Esophagus muscularis mucosa (tissue), 4 donors: ENCODE measurements around the gene ANK3. TPM values are rescaled to one million over a fixed set of nuclear protein-coding genes. Genes with fewer than 3 reads are reported as not detected.

Experiments
- DNase-seq: peaks from one replicate; pipeline ENCODE4 v3.0.0-alpha.2; 2017; ENCODE audit errors: extremely low spot score
- H3K27ac ChIP-seq, 4 donors: fragments of 200-600 bp; sonication (generic); replicated peaks in 1 of 4; 1 replicate in 3 of 4; 2 replicates in 1 of 4; pipeline ENCODE4 v1.5.1; 2016 to 2019; ENCODE audit warnings: mild to moderate bottlenecking in 1 of 4
- H3K27me3 ChIP-seq, 4 donors: fragments of 200-600 bp; sonication (generic); one replicate each; pipeline versions ENCODE4 v1.5.1 to v1.6.0; 2016 to 2019
- H3K36me3 ChIP-seq, 4 donors: fragments of 200-600 bp; sonication (generic); one replicate each; pipeline ENCODE4 v1.5.1; 2016 to 2019
- H3K4me1 ChIP-seq, 4 donors: fragments of 200-600 bp; sonication (generic); one replicate each; pipeline ENCODE4 v1.5.1; 2016 to 2019
- H3K4me3 ChIP-seq, 4 donors: fragments of 200-600 bp; sonication (generic); 1 replicate in 2 of 4; 2 replicates in 2 of 4; pipeline ENCODE4 v1.5.1; 2016 to 2019; ENCODE audit warnings: mild to moderate bottlenecking in 4 of 4, moderate library complexity in 1 of 4
- H3K9me3 ChIP-seq, 4 donors: fragments of 200-600 bp; sonication (generic); 1 replicate in 3 of 4; 2 replicates in 1 of 4; pipeline ENCODE4 v1.5.1; 2016 to 2019
- CTCF ChIP-seq, 3 experiments: fragments of 200-600 bp in 2 of 3; fragments of 450-650 bp in 1 of 3; sonication (generic) in 2 of 3; IDR thresholded peaks; one replicate each; pipeline ENCODE4 v1.5.1; 2017 to 2019; ENCODE audit warnings: antibody characterized with exemption in 3 of 3, mild to moderate bottlenecking in 2 of 3, moderate library complexity in 1 of 3
- EP300 ChIP-seq: sonication (generic); formaldehyde crosslinking; IDR thresholded peaks from one replicate; pipeline ENCODE4 v1.6.1; 2017; ENCODE audit warnings: antibody characterized with exemption
- POLR2A ChIP-seq: fragments of 450-650 bp; IDR thresholded peaks from one replicate; pipeline ENCODE4 v1.6.1; 2017; ENCODE audit warnings: antibody characterized with exemption, moderate library complexity, mild to moderate bottlenecking, low read depth
- POLR2AphosphoS5 ChIP-seq, 2 donors: sonication (generic); formaldehyde crosslinking; IDR thresholded peaks; one replicate each; pipeline ENCODE4 v1.6.1; 2017; ENCODE audit warnings: antibody characterized with exemption in 2 of 2
- WGBS: methylation state at CpG from one replicate; pipeline ENCODE4 v1.1.5; 2018; 5-methylcytosine and 5-hydroxymethylcytosine counted together
- intact Hi-C: fragments of 100-400 bp; cut with DNase I; formaldehyde crosslinking; loops from one replicate; pipeline ENCODE4 v1.15.1; 2023
- total RNA-seq, 4 donors: library from RNA; depleted of rRNA; stranded (reverse); fragments of >200 nt; gene quantifications; one replicate each; pipeline versions ENCODE4 v1.1.0 to v1.2.1, GENCODE V29; 2016

ANK3 gene
- total RNA-seq, 4 donors from 2014 or later, result 25.5 to 44.9 (median 26.6) TPM

GRCh38 chr10:60367024-60367423 lies 22.7 kb downstream of the ANK3 start:
- H3K36me3 ChIP-seq, result no peaks in the 10 kb centered on the region
- peak overlapping the region; percentile 6 to 24 (median 17) for H3K4me3 ChIP-seq
- DNase-seq, result no peak
- intact Hi-C loops, result no loop called here
- peaks cover 0 to 42% (median 24%) of the 10 kb centered on the region in 4 donors for H3K4me1 ChIP-seq
- WGBS, result 42% methylated on average over 4 of the region's 4 CpGs
- TF ChIP-seq POLR2A (no peak), POLR2AphosphoS5 (IDR thresholded peaks at IDR 0.05) (no peak), CTCF (IDR thresholded peaks at IDR 0.05) (no peak), EP300 (no peak)
- peak overlapping the region; percentile 32 to 64 (median 59) for H3K27ac ChIP-seq
- no peaks in the 10 kb centered on the region for H3K9me3 ChIP-seq
- H3K27me3 ChIP-seq, result no peaks in the 10 kb centered on the region

DNA sequence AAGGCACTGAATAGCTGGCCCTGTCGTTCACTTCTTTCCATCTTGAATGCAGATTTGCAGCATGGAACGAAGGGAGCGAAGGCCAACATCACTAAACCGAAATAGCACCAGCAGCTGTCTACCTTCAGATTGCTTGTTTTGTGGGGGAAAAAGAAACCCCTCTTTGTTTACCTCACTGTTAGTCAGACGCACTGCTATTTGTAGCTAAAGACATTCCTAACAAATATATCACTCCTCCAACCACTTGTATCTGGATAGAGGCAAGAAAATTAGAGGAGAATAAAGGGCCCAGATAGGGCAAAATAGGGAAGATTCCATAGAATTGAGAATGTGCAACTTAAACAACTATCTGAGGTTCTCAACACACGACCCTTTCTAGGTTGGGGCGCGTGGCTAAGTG lies 26.5 kb downstream of the ANK3 start:
- 86% methylated on average over 8 of the region's 8 CpGs for WGBS
- H3K4me1 ChIP-seq, result peaks cover 0 to 21% (median 14%) of the 10 kb centered on the region in 4 donors
- H3K27me3 ChIP-seq, result no peaks in the 10 kb centered on the region
- H3K4me3 ChIP-seq, result no peak overlapping the region
- no peaks in the 10 kb centered on the region for H3K36me3 ChIP-seq
- no peaks in the 10 kb centered on the region for H3K9me3 ChIP-seq
- no peak overlapping the region for H3K27ac ChIP-seq
- intact Hi-C loops, result no loop called here
- no peak for DNase-seq
- TF ChIP-seq EP300, result no peak
- TF ChIP-seq POLR2A, result no peak
- no peak for TF ChIP-seq CTCF (IDR thresholded peaks at IDR 0.05)
- no peak for TF ChIP-seq POLR2AphosphoS5 (IDR thresholded peaks at IDR 0.05)

- intact Hi-C loops, result no loop called here
- H3K4me1 ChIP-seq, result peaks cover 0 to 14% (median 7%) of the 10 kb centered on the region in 4 donors
- 95% methylated on average over 3 of the region's 6 CpGs for WGBS
- H3K27me3 ChIP-seq, result no peaks in the 10 kb centered on the region
- no peak for DNase-seq
- no peak overlapping the region for H3K4me3 ChIP-seq
- no peaks in the 10 kb centered on the region for H3K36me3 ChIP-seq
- no peaks in the 10 kb centered on the region for H3K9me3 ChIP-seq
- H3K27ac ChIP-seq, result no peak overlapping the region
- no peak for TF ChIP-seq POLR2A
- no peak for TF ChIP-seq POLR2AphosphoS5 (IDR thresholded peaks at IDR 0.05)
- no peak for TF ChIP-seq CTCF (IDR thresholded peaks at IDR 0.05)
- TF ChIP-seq EP300, result no peak
These were observed 27.2 kb downstream of the ANK3 start for GRCh38 chr10:60362461-60362860.

- H3K27me3 ChIP-seq, result no peaks in the 10 kb centered on the region
- no peak overlapping the region for H3K4me3 ChIP-seq
- no peaks in the 10 kb centered on the region for H3K4me1 ChIP-seq
- H3K27ac ChIP-seq, result no peak overlapping the region
- no peaks in the 10 kb centered on the region for H3K9me3 ChIP-seq
- intact Hi-C loops, result no loop called here
- no peak for DNase-seq
- TF ChIP-seq EP300, result no peak
- no peak for TF ChIP-seq POLR2A
- no peak for TF ChIP-seq POLR2AphosphoS5 (IDR thresholded peaks at IDR 0.05)
- no peak for TF ChIP-seq CTCF (IDR thresholded peaks at IDR 0.05)
- H3K36me3 ChIP-seq, result no peaks in the 10 kb centered on the region
These were observed 30.6 kb downstream of the ANK3 start for GRCh38 chr10:60359066-60359465.

- Histone ChIP-seq H3K4me3 (no peak overlapping the region), H3K9me3 (no peaks in the 10 kb centered on the region), H3K36me3 (no peaks in the 10 kb centered on the region), H3K27ac (no peak overlapping the region), H3K4me1 (no peaks in the 10 kb centered on the region), H3K27me3 (no peaks in the 10 kb centered on the region)
- TF ChIP-seq POLR2AphosphoS5 (IDR thresholded peaks at IDR 0.05), result no peak
- no peak for TF ChIP-seq POLR2A
- TF ChIP-seq EP300, result no peak
- TF ChIP-seq CTCF (IDR thresholded peaks at IDR 0.05), result no peak
- intact Hi-C loops, result no loop called here
- DNase-seq, result no peak
These were observed 31.4 kb downstream of the ANK3 start for GRCh38 chr10:60358282-60358681.
